K562 (cell line): Measurements from ENCODE around the gene POLDIP3. TPM values are rescaled to one million over a fixed set of nuclear protein-coding genes. Genes with fewer than 3 reads are reported as not detected.

Source experiments
- ATAC-seq: fragments of 200-7000 bp; cut with Tn5 transposase; 3 replicates; pipeline ENCODE4 v1.9.1; 2020; ENCODE audit warnings: moderate library complexity
- BruUV-seq: library from RNA; stranded (reverse); fragments of 400-500 nt; replicated peaks from 2 replicates; lab custom pipeline; 2021; lab: Mats Ljungman, UMichigan
- CTCF ChIA-PET: fragments of 300-600 bp; formaldehyde crosslinking; extraction: SDS; loops from one replicate; lab custom pipeline; 2021; ENCODE audit warnings: low intra/inter-chr PET ratio; lab: Yijun Ruan, JAX
- POLR2A ChIA-PET: fragments of 300-600, 350-650 bp; sonication (Branson Sonifier 250); formaldehyde crosslinking; extraction: SDS; loops from one replicate; lab custom pipeline; 2021; ENCODE audit warnings: antibody characterized with exemption, inconsistent platforms; lab: Yijun Ruan, JAX
- DNase-seq, 4 experiments: peaks; one replicate each; pipeline versions ENCODE4 v3.0.0 to v3.0.0-alpha.2; 2011 to 2018; ENCODE audit warnings: low spot score in 3 of 4, mixed read lengths in 3 of 4; ENCODE audit errors: extremely low read depth in 1 of 4
- FAIRE-seq: peaks from 2 replicates; lab custom pipeline; 2011; peaks lifted over from hg19 to GRCh38; lab: Jason Lieb, UNC
- H2AFZ ChIP-seq: 2 replicates; pipeline ENCODE4 v1.6.0; 2011; ENCODE audit warnings: low read depth, low read length, control low read depth, inconsistent platforms
- H3K27ac ChIP-seq: fragments of 200-600 bp; 3 replicates; pipeline ENCODE4 v1.8.0; 2011; ENCODE audit warnings: low read depth, mild to moderate bottlenecking, control low read depth, inconsistent platforms, low read length, moderate library complexity, mixed read lengths; ENCODE audit errors: extremely low read depth
- H3K27me3 ChIP-seq, 2 experiments: fragments of 300-600 bp in 1 of 2; 2 replicates in 1 of 2; 3 replicates in 1 of 2; pipeline versions ENCODE4 v1.6.0 to v1.8.0; 2011; ENCODE audit warnings: inconsistent platforms in 2 of 2, low read length in 2 of 2, mild to moderate bottlenecking in 1 of 2, mixed read lengths in 1 of 2, moderate library complexity in 1 of 2; ENCODE audit not compliant: control insufficient read depth in 2 of 2, insufficient read depth in 2 of 2
- H3K36me3 ChIP-seq: fragments of 300-600 bp; 3 replicates; pipeline ENCODE4 v1.8.0; 2011; ENCODE audit warnings: mild to moderate bottlenecking, low read length, inconsistent platforms; ENCODE audit not compliant: control insufficient read depth, insufficient read depth
- H3K4me1 ChIP-seq, 2 experiments: fragments of 200-600 bp in 1 of 2; replicated peaks in 1 of 2; 2 replicates in 1 of 2; 3 replicates in 1 of 2; pipeline versions ENCODE4 v1.5.1 to v1.8.0; 2011; ENCODE audit warnings: inconsistent platforms in 2 of 2, low read length in 2 of 2, mild to moderate bottlenecking in 1 of 2, mixed read lengths in 1 of 2, moderate library complexity in 1 of 2; ENCODE audit not compliant: control insufficient read depth in 2 of 2, insufficient read depth in 2 of 2
- H3K4me2 ChIP-seq: 2 replicates; pipeline ENCODE4 v1.6.1; 2011; ENCODE audit warnings: low read length, control low read depth, inconsistent platforms, mixed read lengths; ENCODE audit not compliant: insufficient read depth
- H3K4me3 ChIP-seq: fragments of 200-600 bp; sonication (generic), shearing (Covaris generic); 2 replicates; pipeline ENCODE4 v1.5.1; 2016; ENCODE audit warnings: control low read depth, inconsistent platforms
- H3K79me2 ChIP-seq: fragments of 200-600 bp; 3 replicates; pipeline ENCODE4 v1.8.0; 2011; ENCODE audit warnings: low read length, inconsistent platforms; ENCODE audit not compliant: control insufficient read depth, insufficient read depth
- H3K9ac ChIP-seq, 2 experiments: 2 replicates each; pipeline versions ENCODE4 v1.6.0 to v1.6.1; 2011; ENCODE audit warnings: low read depth in 2 of 2, low read length in 2 of 2, control low read depth in 1 of 2, inconsistent platforms in 1 of 2, mild to moderate bottlenecking in 1 of 2, mixed read lengths in 1 of 2; ENCODE audit not compliant: insufficient read depth in 1 of 2
- H3K9me1 ChIP-seq: one replicate; pipeline ENCODE4 v1.6.0; 2011; ENCODE audit warnings: inconsistent platforms, mild to moderate bottlenecking, low read length, moderate library complexity; ENCODE audit not compliant: control insufficient read depth, insufficient read depth
- H3K9me3 ChIP-seq: replicated peaks from 2 replicates; pipeline ENCODE4 v1.5.1; 2011; ENCODE audit warnings: low read depth, low read length, inconsistent platforms; ENCODE audit not compliant: control insufficient read depth, insufficient read depth
- H4K20me1 ChIP-seq: replicated peaks from 2 replicates; pipeline ENCODE4 v1.6.1; 2011; ENCODE audit warnings: low read length, inconsistent platforms, mixed read lengths; ENCODE audit not compliant: control insufficient read depth, insufficient read depth
- ELF1 ChIP-seq: fragments of 200-800 bp; sonication (Bioruptor generic); IDR thresholded peaks from 2 replicates; pipeline ENCODE4 v1.6.1; 2016; ENCODE audit warnings: missing genetic modification characterization, missing compliant biosample characterization
- KAT8 ChIP-seq: fragments of 450-650 bp; IDR thresholded peaks from 2 replicates; pipeline ENCODE4 v1.6.1; 2016; ENCODE audit warnings: low read depth, mild to moderate bottlenecking
- PRPF4 ChIP-seq: fragments of 200-400 bp; formaldehyde crosslinking; IDR thresholded peaks from one replicate; pipeline ENCODE4 v1.6.1; 2017; ENCODE audit warnings: low read length, low read depth, mild to moderate bottlenecking; ENCODE audit not compliant: insufficient read depth, poor library complexity, severe bottlenecking
- TFAP4 ChIP-seq: sonication (generic); formaldehyde crosslinking; IDR thresholded peaks from 2 replicates; pipeline ENCODE4 v1.8.0; 2022; ENCODE audit warnings: missing genetic modification reagents, mild to moderate bottlenecking, moderate library complexity, borderline replicate concordance
- ZNF561 ChIP-seq: fragments of 450-650 bp; formaldehyde crosslinking; conservative IDR thresholded peaks from 2 replicates; pipeline ENCODE4 v1.4.0; 2020; ENCODE audit warnings: mild to moderate bottlenecking, moderate library complexity
- WGBS: fragments of 100-300 bp; shearing (Covaris generic); methylation state at CpG from one replicate; pipeline ENCODE4 v1.1.6; 2016; ENCODE audit warnings: low coverage, mixed read lengths; ENCODE audit not compliant: insufficient coverage; ENCODE audit errors: missing lambda C conversion rate; 5-methylcytosine and 5-hydroxymethylcytosine counted together
- in situ Hi-C: fragments of 300-500 bp; cut with MboI; formaldehyde crosslinking; loops from 4 replicates; pipeline ENCODE4 v1.15.0; 2018; ENCODE audit warnings: inconsistent platforms, mixed read lengths
- intact Hi-C: fragments of 100-400 bp; cut with micrococcal nuclease; formaldehyde crosslinking; loops from 2 replicates; pipeline ENCODE4 v1.14.2; 2022
- polyA plus RNA-seq, 8 experiments: library from polyadenylated mRNA; depleted of rRNA in 4 of 8; stranded (reverse) in 5 of 8; unstranded in 3 of 8; fragments of >200 nt; fragmentation: Nextera tagmentation in 2 of 8; fragmentation: Illumina TruSeq in 1 of 8; extraction: Ambion mirVana in 2 of 8; extraction: Trizol in 1 of 8; gene quantifications; 2 replicates each; pipeline versions ENCODE4 v1.2.1 to v1.2.3, GENCODE V29; 2011 to 2014; ENCODE audit warnings: inconsistent platforms in 1 of 8, missing spikeins in 1 of 8
- total RNA-seq, 7 experiments: library from RNA; depleted of rRNA in 6 of 7; stranded (reverse); fragments of >200 nt in 6 of 7; fragmentation: Illumina TruSeq in 2 of 7; extraction: Trizol in 2 of 7; gene quantifications; 2 replicates each; pipeline versions ENCODE4 v1.2.1 to v1.2.3, GENCODE V29; 2011 to 2021; ENCODE audit warnings: low replicate concordance in 1 of 7
- TF ChIP-seq, protein P1 (sequence below): sonication (generic); formaldehyde crosslinking; IDR thresholded peaks from 2 replicates; pipeline ENCODE4 v1.8.0; 2022; ENCODE audit warnings: mild to moderate bottlenecking, low read depth, missing genetic modification reagents

POLDIP3 gene
- total and polyA plus RNA-seq, 9 of the 15 experiments (the other 6 are each of a cell fraction or from before 2014, with no cell fraction given) = 14.3 to 53.0 (median 26.3) TPM

- Histone ChIP-seq H3K4me2 (no peak overlapping the region), H3K27me3 (no peaks in the 10 kb centered on the region), H3K9me3 (no peaks in the 10 kb centered on the region), H3K27ac (no peak overlapping the region), H3K36me3 (peaks cover 79% of the 10 kb centered on the region; the same call in 2 of the 3 replicates), H3K4me1 (no peaks in the 10 kb centered on the region), H4K20me1 (no peaks in the 10 kb centered on the region; the same call in 1 of the 2 replicates), H3K9me1 (no peaks in the 10 kb centered on the region), H2AFZ (no peak overlapping the region), H3K79me2 (no peaks in the 10 kb centered on the region; the same call in 2 of the 3 replicates), H3K9ac (no peak overlapping the region), H3K4me3 (no peak overlapping the region)
- 90% methylated on average over 8 of the region's 11 CpGs for WGBS
- no TSS peak for BruUV-seq
- CTCF ChIA-PET = no interaction called here
- no peak for ATAC-seq
- TF ChIP-seq KAT8 (no peak), ZNF561 (CRISPR knock-in tag) (no peak), ELF1 (tag) (no peak), TFAP4 (no peak), PRPF4 (no peak)
- TF ChIP-seq, protein P1, sequence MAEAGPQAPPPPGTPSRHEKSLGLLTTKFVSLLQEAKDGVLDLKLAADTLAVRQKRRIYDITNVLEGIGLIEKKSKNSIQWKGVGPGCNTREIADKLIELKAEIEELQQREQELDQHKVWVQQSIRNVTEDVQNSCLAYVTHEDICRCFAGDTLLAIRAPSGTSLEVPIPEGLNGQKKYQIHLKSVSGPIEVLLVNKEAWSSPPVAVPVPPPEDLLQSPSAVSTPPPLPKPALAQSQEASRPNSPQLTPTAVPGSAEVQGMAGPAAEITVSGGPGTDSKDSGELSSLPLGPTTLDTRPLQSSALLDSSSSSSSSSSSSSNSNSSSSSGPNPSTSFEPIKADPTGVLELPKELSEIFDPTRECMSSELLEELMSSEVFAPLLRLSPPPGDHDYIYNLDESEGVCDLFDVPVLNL (CRISPR knock-in tag) = no peak
- POLR2A ChIA-PET = interaction anchor here (0.7 to 4.8 kb wide), 4 partner anchors 12 to 630 kb away, joined by 3 to 31 read pairs (median 10); partner anchors contain the start of gene POLDIP3
- in situ Hi-C loops = no loop called here
- intact Hi-C loops = no loop called here
- no peak for DNase-seq
- FAIRE-seq = no peak
Observed at GRCh38 chr22:42596863-42597530, 17.7 kb downstream of the POLDIP3 start.
